ENCODE measurements around the gene CCN5.
"Not testable (repeated sequence)": the region's sequence is repeated elsewhere in the genome, so short reads cannot be mapped to it uniquely, and the experiment has no call there.

DNA sequence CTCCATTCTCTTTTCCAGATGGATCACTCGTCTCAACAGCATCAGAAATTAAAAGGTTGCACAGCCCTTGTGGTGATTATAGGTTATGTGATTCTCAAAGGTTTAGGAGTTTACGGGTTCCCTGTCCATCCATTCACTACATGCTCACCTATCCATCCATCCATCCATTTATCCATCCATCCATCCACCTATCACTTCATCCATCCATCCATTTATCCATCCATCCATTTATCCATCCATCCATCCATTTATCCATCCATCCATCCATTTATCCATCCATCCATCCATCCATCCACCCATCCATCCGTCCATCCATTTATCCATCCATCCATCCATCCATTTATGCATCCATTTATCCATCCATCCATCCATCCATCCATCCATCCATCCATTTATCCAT is 48.6 kb downstream of the CCN5 start:
- TF ChIP-seq, protein P1, sequence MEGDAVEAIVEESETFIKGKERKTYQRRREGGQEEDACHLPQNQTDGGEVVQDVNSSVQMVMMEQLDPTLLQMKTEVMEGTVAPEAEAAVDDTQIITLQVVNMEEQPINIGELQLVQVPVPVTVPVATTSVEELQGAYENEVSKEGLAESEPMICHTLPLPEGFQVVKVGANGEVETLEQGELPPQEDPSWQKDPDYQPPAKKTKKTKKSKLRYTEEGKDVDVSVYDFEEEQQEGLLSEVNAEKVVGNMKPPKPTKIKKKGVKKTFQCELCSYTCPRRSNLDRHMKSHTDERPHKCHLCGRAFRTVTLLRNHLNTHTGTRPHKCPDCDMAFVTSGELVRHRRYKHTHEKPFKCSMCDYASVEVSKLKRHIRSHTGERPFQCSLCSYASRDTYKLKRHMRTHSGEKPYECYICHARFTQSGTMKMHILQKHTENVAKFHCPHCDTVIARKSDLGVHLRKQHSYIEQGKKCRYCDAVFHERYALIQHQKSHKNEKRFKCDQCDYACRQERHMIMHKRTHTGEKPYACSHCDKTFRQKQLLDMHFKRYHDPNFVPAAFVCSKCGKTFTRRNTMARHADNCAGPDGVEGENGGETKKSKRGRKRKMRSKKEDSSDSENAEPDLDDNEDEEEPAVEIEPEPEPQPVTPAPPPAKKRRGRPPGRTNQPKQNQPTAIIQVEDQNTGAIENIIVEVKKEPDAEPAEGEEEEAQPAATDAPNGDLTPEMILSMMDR (conservative IDR thresholded peaks at IDR 0.05; ENCODE audit: low read depth, low read length): not testable (repeated sequence)
- not testable (repeated sequence) for TF ChIP-seq EZH2phosphoT487 (IDR thresholded peaks at IDR 0.05; ENCODE audit: borderline replicate concordance, low read length); EZH2 (IDR thresholded peaks at IDR 0.05; ENCODE audit: low read length, unreplicated experiment)
